Mammary epithelial cell (primary cell): Measurements from ENCODE around the gene GRAMD1B.

Source experiments
- EZH2 ChIP-seq: IDR thresholded peaks from 2 replicates; pipeline ENCODE4 v1.6.1; 2012; ENCODE audit warnings: low read length, inconsistent platforms, borderline replicate concordance
- TF ChIP-seq, protein P1 (sequence below), 2 donors: IDR thresholded peaks in 1 of 2; conservative IDR thresholded peaks in 1 of 2; 2 replicates each; pipeline ENCODE4 v1.5.1; 2011 to 2012; ENCODE audit warnings: inconsistent platforms in 2 of 2, low read length in 2 of 2, mild to moderate bottlenecking in 2 of 2, control low read depth in 1 of 2, low read depth in 1 of 2; ENCODE audit not compliant: insufficient read depth in 1 of 2; ENCODE audit errors: extremely low read depth in 1 of 2

DNA sequence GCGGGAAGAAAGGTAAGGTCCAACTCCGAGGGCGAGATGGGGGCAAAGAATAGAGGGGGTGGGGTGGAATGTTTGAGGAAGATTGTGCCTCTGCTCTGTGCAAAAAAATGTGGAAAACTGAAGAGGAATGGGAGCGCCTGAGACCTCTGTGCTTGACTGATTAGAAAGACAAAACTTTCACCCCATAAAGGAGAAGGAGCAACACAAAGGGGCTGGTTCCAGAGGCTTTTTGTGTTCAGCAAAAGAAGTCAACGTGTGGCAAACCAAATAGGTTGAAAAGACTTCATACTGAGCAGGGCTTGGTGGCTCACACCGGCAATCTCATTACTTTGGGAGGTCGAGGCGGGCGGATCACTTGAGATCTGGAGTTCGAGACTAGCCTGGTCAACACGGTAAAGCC lies 50.8 kb downstream of the GRAMD1B start:
- TF ChIP-seq, protein P1, sequence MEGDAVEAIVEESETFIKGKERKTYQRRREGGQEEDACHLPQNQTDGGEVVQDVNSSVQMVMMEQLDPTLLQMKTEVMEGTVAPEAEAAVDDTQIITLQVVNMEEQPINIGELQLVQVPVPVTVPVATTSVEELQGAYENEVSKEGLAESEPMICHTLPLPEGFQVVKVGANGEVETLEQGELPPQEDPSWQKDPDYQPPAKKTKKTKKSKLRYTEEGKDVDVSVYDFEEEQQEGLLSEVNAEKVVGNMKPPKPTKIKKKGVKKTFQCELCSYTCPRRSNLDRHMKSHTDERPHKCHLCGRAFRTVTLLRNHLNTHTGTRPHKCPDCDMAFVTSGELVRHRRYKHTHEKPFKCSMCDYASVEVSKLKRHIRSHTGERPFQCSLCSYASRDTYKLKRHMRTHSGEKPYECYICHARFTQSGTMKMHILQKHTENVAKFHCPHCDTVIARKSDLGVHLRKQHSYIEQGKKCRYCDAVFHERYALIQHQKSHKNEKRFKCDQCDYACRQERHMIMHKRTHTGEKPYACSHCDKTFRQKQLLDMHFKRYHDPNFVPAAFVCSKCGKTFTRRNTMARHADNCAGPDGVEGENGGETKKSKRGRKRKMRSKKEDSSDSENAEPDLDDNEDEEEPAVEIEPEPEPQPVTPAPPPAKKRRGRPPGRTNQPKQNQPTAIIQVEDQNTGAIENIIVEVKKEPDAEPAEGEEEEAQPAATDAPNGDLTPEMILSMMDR (conservative IDR thresholded peaks at IDR 0.05 in 1 of 2, IDR thresholded peaks at IDR 0.05 in 1 of 2; ENCODE audit: extremely low read depth in 1 of 2, insufficient read depth in 1 of 2, low read depth in 1 of 2, low read length in 2 of 2) = no peak
- no peak for TF ChIP-seq EZH2
